Measurements from ENCODE around the gene ABR.

GRCh38 chr17:1050246-1050995 is 129.4 kb downstream of the ABR start:
- TF ChIP-seq CTCF (IDR thresholded peaks at IDR 0.05) (no peak), POLR2A (IDR thresholded peaks at IDR 0.05) (no peak)

Data from adrenal gland (tissue), 5 donors.